GM19025 (cell line): ENCODE results near the gene ARRDC5.
"Not testable (repeated sequence)": the region's sequence is repeated elsewhere in the genome, so short reads cannot be mapped to it uniquely, and the experiment has no call there.

Experiments
- ATAC-seq: cut with Tn5 transposase; IDR thresholded peaks from one replicate; pipeline ENCODE4 v1.9.1; 2021; ENCODE audit warnings: mild to moderate bottlenecking, low read depth, moderate library complexity; ENCODE audit not compliant: unreplicated experiment

Gene ARRDC5

GRCh38 chr19:4902796-4903195 lies at the start of gene ARRDC5:
Gene ARRDC5 (minus strand): TSS chr19:4902896. CDS start chr19:4902825, 71 bp downstream.
- ATAC-seq = no peak

GRCh38 chr19:4951656-4952055 lies 49.0 kb upstream of the ARRDC5 start:
- no peak for ATAC-seq

GRCh38 chr19:4950650-4951049 lies 48.0 kb upstream of the ARRDC5 start:
- ATAC-seq = not testable (repeated sequence)

GRCh38 chr19:4941638-4942169 lies 39.0 kb upstream of the ARRDC5 start:
- ATAC-seq = not testable (repeated sequence)

GRCh38 chr19:4939466-4939865 lies 36.8 kb upstream of the ARRDC5 start:
- ATAC-seq = no peak

- not testable (repeated sequence) for ATAC-seq
Measured at GRCh38 chr19:4938461-4938860, 35.8 kb upstream of the ARRDC5 start.

- no peak for ATAC-seq
Measured at GRCh38 chr19:4937060-4937459, 34.4 kb upstream of the ARRDC5 start.

- no peak for ATAC-seq
Measured at GRCh38 chr19:4935444-4935843, 32.7 kb upstream of the ARRDC5 start.

- no peak for ATAC-seq
Measured at GRCh38 chr19:4933528-4933927, 30.8 kb upstream of the ARRDC5 start.

GRCh38 chr19:4932711-4933110 lies 30.0 kb upstream of the ARRDC5 start:
- ATAC-seq = no peak

- no peak for ATAC-seq
Measured at GRCh38 chr19:4930664-4931063, 28.0 kb upstream of the ARRDC5 start.

GRCh38 chr19:4929186-4929585 lies 26.5 kb upstream of the ARRDC5 start:
- ATAC-seq = no peak

- no peak for ATAC-seq
Measured at GRCh38 chr19:4923276-4923747, 20.6 kb upstream of the ARRDC5 start.

- no peak for ATAC-seq
Measured at GRCh38 chr19:4922530-4923275, 20.0 kb upstream of the ARRDC5 start.

- ATAC-seq = no peak
Measured at GRCh38 chr19:4916292-4917082, 13.8 kb upstream of the ARRDC5 start.

GRCh38 chr19:4914736-4915501 lies 12.2 kb upstream of the ARRDC5 start:
- no peak for ATAC-seq

GRCh38 chr19:4913996-4914735 lies 11.5 kb upstream of the ARRDC5 start:
- no peak for ATAC-seq

GRCh38 chr19:4911786-4912672 lies 9.3 kb upstream of the ARRDC5 start:
- no peak for ATAC-seq

- no peak for ATAC-seq
Measured at GRCh38 chr19:4911314-4911713, 8.6 kb upstream of the ARRDC5 start.
